ENCODE data around the gene SLC25A12. TPM values are rescaled to one million over a fixed set of nuclear protein-coding genes. Genes with fewer than 3 reads are reported as not detected.
"Not testable (repeated sequence)": the region's sequence is repeated elsewhere in the genome, so short reads cannot be mapped to it uniquely, and the experiment has no call there.

The SLC25A12 gene
- total and polyA plus RNA-seq, 7 donors = 12.0 to 77.8 (median 53.5) TPM

DNA sequence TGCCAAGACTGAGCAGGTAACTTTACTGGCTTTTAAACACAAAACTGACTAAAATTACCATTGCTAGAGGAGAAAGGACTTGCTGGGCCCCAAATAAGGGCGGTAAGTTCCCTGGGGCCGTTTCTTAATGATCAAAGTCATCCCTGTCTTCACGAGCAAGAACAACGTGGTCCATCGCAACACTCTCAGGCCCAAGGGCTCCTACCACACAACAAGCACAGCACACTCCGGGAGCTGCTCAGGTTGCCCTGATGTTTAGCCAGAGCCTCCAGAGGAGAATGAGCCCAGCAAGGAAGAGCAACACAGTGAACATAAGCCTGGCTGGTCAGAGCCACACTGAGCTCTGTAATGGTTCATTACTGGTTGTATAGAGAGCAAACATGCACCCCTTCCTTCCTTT, 104.1 kb downstream of the SLC25A12 start:
- no peaks in the 10 kb centered on the region for H3K27me3 ChIP-seq
- no peak overlapping the region for H3K27ac ChIP-seq
- H3K4me1 ChIP-seq = no peaks in the 10 kb centered on the region
- intact Hi-C loops (cut with DNase I) = no loop called here
- H3K9me3 ChIP-seq = no peaks in the 10 kb centered on the region
- no peak for DNase-seq
- H3K4me3 ChIP-seq = no peak overlapping the region
- H3K36me3 ChIP-seq = peaks cover 8 to 83% (median 24%) of the 10 kb centered on the region in 4 donors
- WGBS, 2 donors = 79 to 95% methylated on average over 6 of the region's 6 CpGs
- TF ChIP-seq EP300 (IDR thresholded peaks at IDR 0.05) = no peak
- no peak for TF ChIP-seq POLR2A (IDR thresholded peaks at IDR 0.05)
- TF ChIP-seq, protein P1, sequence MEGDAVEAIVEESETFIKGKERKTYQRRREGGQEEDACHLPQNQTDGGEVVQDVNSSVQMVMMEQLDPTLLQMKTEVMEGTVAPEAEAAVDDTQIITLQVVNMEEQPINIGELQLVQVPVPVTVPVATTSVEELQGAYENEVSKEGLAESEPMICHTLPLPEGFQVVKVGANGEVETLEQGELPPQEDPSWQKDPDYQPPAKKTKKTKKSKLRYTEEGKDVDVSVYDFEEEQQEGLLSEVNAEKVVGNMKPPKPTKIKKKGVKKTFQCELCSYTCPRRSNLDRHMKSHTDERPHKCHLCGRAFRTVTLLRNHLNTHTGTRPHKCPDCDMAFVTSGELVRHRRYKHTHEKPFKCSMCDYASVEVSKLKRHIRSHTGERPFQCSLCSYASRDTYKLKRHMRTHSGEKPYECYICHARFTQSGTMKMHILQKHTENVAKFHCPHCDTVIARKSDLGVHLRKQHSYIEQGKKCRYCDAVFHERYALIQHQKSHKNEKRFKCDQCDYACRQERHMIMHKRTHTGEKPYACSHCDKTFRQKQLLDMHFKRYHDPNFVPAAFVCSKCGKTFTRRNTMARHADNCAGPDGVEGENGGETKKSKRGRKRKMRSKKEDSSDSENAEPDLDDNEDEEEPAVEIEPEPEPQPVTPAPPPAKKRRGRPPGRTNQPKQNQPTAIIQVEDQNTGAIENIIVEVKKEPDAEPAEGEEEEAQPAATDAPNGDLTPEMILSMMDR (IDR thresholded peaks at IDR 0.05) = no peak
- TF ChIP-seq POLR2AphosphoS5 (IDR thresholded peaks at IDR 0.05) = no peak

DNA sequence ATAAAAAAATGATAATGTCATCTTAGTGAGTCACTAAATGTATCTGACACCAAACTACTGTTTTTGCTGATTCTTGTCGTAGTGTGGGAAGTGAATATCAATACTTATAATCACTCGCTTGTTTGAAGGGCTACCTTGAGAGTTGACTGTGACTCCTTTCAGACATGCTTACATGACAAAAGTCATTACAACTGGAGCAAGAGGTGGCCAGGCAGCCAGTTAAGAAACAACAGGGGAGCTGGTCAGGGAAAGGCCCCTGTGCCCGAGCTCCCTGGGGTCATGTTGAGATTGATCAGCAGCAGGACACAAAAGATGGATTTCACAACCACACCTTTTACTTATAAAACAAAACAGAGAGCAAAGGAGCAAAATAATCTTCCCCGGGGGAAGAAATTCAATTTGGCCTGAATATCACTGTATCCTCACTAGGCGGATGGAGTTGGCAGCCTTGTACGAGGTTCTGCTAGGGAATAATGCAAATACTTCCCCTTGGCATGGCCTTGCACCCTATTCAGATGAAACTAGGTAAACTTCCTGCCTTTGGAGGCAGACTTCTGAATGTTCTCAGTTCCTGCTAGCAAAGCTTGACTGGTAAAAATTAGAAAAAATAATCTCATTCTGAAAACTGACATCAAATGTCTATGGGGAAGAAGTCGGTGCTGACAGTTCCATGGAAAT, 105.6 kb downstream of the SLC25A12 start:
- 82 to 83% methylated on average over 7 of the region's 7 CpGs for WGBS, 2 donors
- intact Hi-C loops (cut with DNase I) = no loop called here
- no peaks in the 10 kb centered on the region for H3K9me3 ChIP-seq
- no peak overlapping the region for H3K4me3 ChIP-seq
- H3K4me1 ChIP-seq = no peaks in the 10 kb centered on the region
- TF ChIP-seq POLR2AphosphoS5 (IDR thresholded peaks at IDR 0.05) = no peak
- no peak for TF ChIP-seq EP300 (IDR thresholded peaks at IDR 0.05)
- H3K36me3 ChIP-seq = peaks cover 8 to 96% (median 30%) of the 10 kb centered on the region in 4 donors
- H3K27me3 ChIP-seq = no peaks in the 10 kb centered on the region
- H3K27ac ChIP-seq = no peak overlapping the region
- no peak for DNase-seq

DNA sequence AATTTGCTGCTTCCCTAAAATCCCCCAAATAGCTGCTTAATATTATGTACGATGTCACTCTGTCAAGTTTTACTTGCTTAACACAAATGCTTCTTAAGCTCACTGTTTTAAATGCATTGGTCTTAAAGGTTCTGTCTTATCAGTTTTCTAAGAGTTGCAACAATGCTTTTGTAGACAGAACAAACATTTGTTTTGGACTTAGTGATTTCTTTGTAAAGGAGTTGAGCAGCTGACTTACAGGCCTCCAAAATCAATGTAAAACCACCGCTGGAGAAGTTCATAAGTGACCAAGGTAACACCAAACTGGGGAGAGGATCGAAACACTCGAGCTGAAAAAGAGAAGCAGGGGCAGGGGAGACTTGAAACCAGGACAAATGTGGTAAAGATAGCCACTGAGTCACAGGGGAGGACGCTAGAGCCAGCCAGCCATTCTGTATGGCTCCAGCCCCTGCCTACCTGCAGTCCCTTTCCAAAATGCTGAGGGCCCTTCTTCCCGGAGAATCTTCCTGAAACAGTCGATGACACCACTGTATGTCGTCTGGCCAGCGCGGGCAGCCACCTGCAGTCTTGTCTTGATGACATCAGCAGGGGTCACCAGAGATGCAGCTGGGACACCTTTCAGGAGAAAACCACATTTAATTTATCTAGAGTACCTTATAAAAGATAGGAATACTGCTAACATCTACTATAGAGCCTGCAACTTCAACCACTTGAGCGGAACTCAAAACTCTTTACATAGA, 106.5 kb downstream of the SLC25A12 start:
- Histone ChIP-seq H3K9me3 (no peaks in the 10 kb centered on the region), H3K4me1 (no peaks in the 10 kb centered on the region), H3K36me3 (peaks cover 8 to 96% (median 32%) of the 10 kb centered on the region in 4 donors), H3K4me3 (no peak overlapping the region), H3K27ac (no peak overlapping the region), H3K27me3 (no peaks in the 10 kb centered on the region)
- 88 to 92% methylated on average over 11 of the region's 11 CpGs for WGBS, 2 donors
- TF ChIP-seq POLR2AphosphoS5 (IDR thresholded peaks at IDR 0.05) (no peak), EP300 (IDR thresholded peaks at IDR 0.05) (no peak), POLR2A (IDR thresholded peaks at IDR 0.05) (no peak)
- TF ChIP-seq, protein P1 (IDR thresholded peaks at IDR 0.05) = no peak
- DNase-seq = no peak
- intact Hi-C loops (cut with DNase I) = no loop called here

DNA sequence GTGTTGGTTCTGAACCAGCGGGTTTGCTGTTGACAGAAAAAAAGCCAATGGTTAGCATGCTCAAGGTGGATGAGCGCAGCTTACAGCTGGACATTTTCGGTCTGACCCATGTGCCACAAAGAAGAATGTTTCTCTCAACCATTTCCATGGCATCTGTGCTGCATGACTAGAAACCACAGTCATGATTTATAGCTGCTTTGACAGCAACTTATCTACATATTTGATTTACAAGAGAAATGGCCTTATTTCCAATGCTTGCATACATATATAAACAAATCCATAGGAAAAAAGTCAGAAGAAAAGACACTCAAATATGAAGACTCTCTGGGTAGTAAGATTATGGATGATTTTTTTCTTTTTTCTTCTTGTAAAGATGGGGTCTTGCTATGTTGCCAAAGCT, 108.6 kb downstream of the SLC25A12 start:
- DNase-seq = no peak
- H3K4me3 ChIP-seq = no peak overlapping the region
- H3K4me1 ChIP-seq = no peaks in the 10 kb centered on the region
- 97% methylated on average over 3 of the region's 3 CpGs for WGBS, 2 donors
- no peaks in the 10 kb centered on the region for H3K9me3 ChIP-seq
- H3K36me3 ChIP-seq = peaks cover 0 to 85% (median 25%) of the 10 kb centered on the region in 4 donors
- H3K27ac ChIP-seq = no peak overlapping the region
- intact Hi-C loops (cut with DNase I) = no loop called here
- TF ChIP-seq, protein P1 (IDR thresholded peaks at IDR 0.05) = no peak
- no peaks in the 10 kb centered on the region for H3K27me3 ChIP-seq

DNA sequence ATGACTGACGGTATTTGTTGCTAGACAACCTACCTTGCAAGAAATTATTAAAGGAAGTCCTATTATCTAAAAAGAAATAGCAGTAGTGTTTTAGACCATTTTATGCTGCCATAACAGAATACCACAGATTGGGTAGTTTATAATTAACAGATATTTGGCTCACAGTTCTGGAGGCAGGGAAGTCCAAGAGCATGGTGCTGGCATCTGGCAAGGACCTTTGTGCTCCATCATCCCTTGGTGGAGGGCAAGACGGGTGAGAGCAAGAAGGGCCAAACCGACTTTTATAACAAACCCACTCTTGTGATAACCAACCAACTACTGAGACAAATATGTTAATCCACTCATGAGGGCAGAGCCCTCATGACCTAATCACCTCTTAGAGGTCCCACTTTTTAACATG, 115.5 kb downstream of the SLC25A12 start:
- H3K27ac ChIP-seq = no peak overlapping the region
- H3K27me3 ChIP-seq = no peaks in the 10 kb centered on the region
- intact Hi-C loops (cut with DNase I) = no loop called here
- no peak for DNase-seq
- no peaks in the 10 kb centered on the region for H3K9me3 ChIP-seq
- H3K4me3 ChIP-seq = no peak overlapping the region
- peaks cover 0 to 28% (median 7%) of the 10 kb centered on the region in 4 donors for H3K36me3 ChIP-seq
- WGBS, 2 donors = 98 to 99% methylated on average over 3 of the region's 3 CpGs
- no peaks in the 10 kb centered on the region for H3K4me1 ChIP-seq
- no peak for TF ChIP-seq POLR2A (IDR thresholded peaks at IDR 0.05)
- TF ChIP-seq, protein P1 (IDR thresholded peaks at IDR 0.05) = no peak
- no peak for TF ChIP-seq POLR2AphosphoS5 (IDR thresholded peaks at IDR 0.05)
- TF ChIP-seq EP300 (IDR thresholded peaks at IDR 0.05) = no peak

DNA sequence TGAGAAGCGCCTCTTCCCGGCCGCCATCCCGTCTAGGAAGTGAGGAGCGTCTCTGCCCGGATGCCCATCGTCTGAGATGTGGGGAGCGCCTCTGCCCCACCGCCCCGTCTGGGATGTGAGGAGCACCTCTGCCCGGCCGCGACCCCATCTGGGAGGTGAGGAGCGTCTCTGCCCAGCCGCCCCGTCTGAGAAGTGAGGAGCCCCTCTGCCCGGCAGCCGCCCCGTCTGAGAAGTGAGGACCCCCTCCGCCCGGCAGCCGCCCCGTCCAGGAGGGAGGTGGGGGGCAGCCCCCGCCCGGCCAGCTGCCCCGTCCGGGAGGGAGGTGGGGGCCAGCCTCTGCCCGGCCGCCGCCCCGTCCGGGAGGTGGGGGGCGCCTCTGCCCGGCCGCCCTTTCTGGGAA, 119.5 kb downstream of the SLC25A12 start:
- 97 to 98% methylated on average over 35 of the region's 35 CpGs for WGBS, 2 donors
- intact Hi-C loops (cut with DNase I); H3K27ac ChIP-seq; H3K4me1 ChIP-seq; DNase-seq; H3K4me3 ChIP-seq; H3K27me3 ChIP-seq; H3K36me3 ChIP-seq; H3K9me3 ChIP-seq: not testable (repeated sequence)

Data from sigmoid colon (tissue), 7 donors.